ENCODE data around the gene DIP2B. TPM values are rescaled to one million over a fixed set of nuclear protein-coding genes. Genes with fewer than 3 reads are reported as not detected.

The DIP2B gene
- polyA plus RNA-seq, 2 of the 4 experiments (the other 2 are of a cell fraction): 16.9 to 29.3 TPM

- Histone ChIP-seq H3K4me2 (peak overlapping the region; percentile 88; the same call in 2 of the 3 replicates), H3K9me3 (no peaks in the 10 kb centered on the region), H3K4me3 (no peak overlapping the region), H3K27ac (no peak overlapping the region), H3K4me1 (peaks cover 43% of the 10 kb centered on the region)
- TF ChIP-seq CBX8 (IDR thresholded peaks at IDR 0.05) (no peak), MAZ (IDR thresholded peaks at IDR 0.05; ENCODE audit: borderline replicate concordance, low read depth, low read length) (no peak), JUNB (IDR thresholded peaks at IDR 0.05) (no peak), TP53 (CRISPR knock-in tag; IDR thresholded peaks at IDR 0.05) (no peak), MYC (IDR thresholded peaks at IDR 0.05; ENCODE audit: borderline replicate concordance, low read length) (no peak), HDAC2 (IDR thresholded peaks at IDR 0.05) (no peak), FOSB (CRISPR knock-in tag; IDR thresholded peaks at IDR 0.05) (no peak), ESRRA (IDR thresholded peaks at IDR 0.05; ENCODE audit: borderline replicate concordance, low read length) (no peak), MAX (IDR thresholded peaks at IDR 0.05) (no peak), PHF8 (IDR thresholded peaks at IDR 0.05; ENCODE audit: borderline replicate concordance, low read depth) (no peak), CBX2 (IDR thresholded peaks at IDR 0.05; ENCODE audit: borderline replicate concordance, low read depth) (no peak), E2F6 (IDR thresholded peaks at IDR 0.05; ENCODE audit: borderline replicate concordance, low read depth) (no peak), USF2 (IDR thresholded peaks at IDR 0.05) (no peak), ZSCAN20 (CRISPR knock-in tag; IDR thresholded peaks at IDR 0.05) (no peak), JUN (IDR thresholded peaks at IDR 0.05) (no peak), FOXS1 (CRISPR knock-in tag; IDR thresholded peaks at IDR 0.05) (no peak), MAFK (IDR thresholded peaks at IDR 0.05; ENCODE audit: partially characterized antibody) (no peak), PBX3 (IDR thresholded peaks at IDR 0.05) (no peak), ZFP36 (IDR thresholded peaks at IDR 0.05; ENCODE audit: borderline replicate concordance, partially characterized antibody) (no peak), REST (IDR thresholded peaks at IDR 0.05) (no peak)
- ChIA-PET POLR2A (interaction anchor here (0.6 kb wide), 1 partner anchor 91 kb away, joined by 6 read pairs; no protein-coding TSS in a partner anchor), CTCF (interaction anchor here (0.6 to 8.4 kb wide), 7 partner anchors 64 to 157 kb away, joined by 3 to 182 read pairs (median 3); no protein-coding TSS in a partner anchor)
- DNase-seq (ENCODE audit: low read depth in 1 of 2, low spot score in 1 of 2) (no peak), ATAC-seq (no peak), FAIRE-seq (no peak)
- WGBS (ENCODE audit: missing lambda C conversion rate): 90% methylated on average over 2 of the region's 2 CpGs
Observed at GRCh38 chr12:50507930-50508329, 3.1 kb downstream of the DIP2B start.

- no peak overlapping the region for H3K4me3 ChIP-seq
- H3K4me2 ChIP-seq: peak overlapping the region; percentile 40; the same call in 1 of the 3 replicates
- DNase-seq (ENCODE audit: low read depth in 1 of 2, low spot score in 1 of 2) (no peak), ATAC-seq (no peak), FAIRE-seq (no peak)
- no peak overlapping the region for H3K27ac ChIP-seq
- no peaks in the 10 kb centered on the region for H3K9me3 ChIP-seq
- peaks cover 43% of the 10 kb centered on the region for H3K4me1 ChIP-seq
- ChIA-PET POLR2A (interaction anchor here (0.6 kb wide), 1 partner anchor 90 kb away, joined by 6 read pairs; no protein-coding TSS in a partner anchor), CTCF (interaction anchor here (0.6 to 8.4 kb wide), 8 partner anchors 24 to 134 kb away, joined by 3 to 182 read pairs (median 3); no protein-coding TSS in a partner anchor)
- WGBS (ENCODE audit: missing lambda C conversion rate): 87% methylated on average over 6 of the region's 6 CpGs
- TF ChIP-seq SMC3 (IDR thresholded peaks at IDR 0.05): no peak
- no peak for TF ChIP-seq CBX2 (IDR thresholded peaks at IDR 0.05; ENCODE audit: borderline replicate concordance, low read depth)
- TF ChIP-seq JUN (IDR thresholded peaks at IDR 0.05): no peak
- TF ChIP-seq HMGXB4 (CRISPR knock-in tag; IDR thresholded peaks at IDR 0.05; ENCODE audit: borderline replicate concordance): no peak
- no peak for TF ChIP-seq ZNF302 (CRISPR knock-in tag; IDR thresholded peaks at IDR 0.05)
- TF ChIP-seq FOSB (CRISPR knock-in tag; IDR thresholded peaks at IDR 0.05): no peak
- no peak for TF ChIP-seq EHMT2 (IDR thresholded peaks at IDR 0.05; ENCODE audit: low read depth)
- TF ChIP-seq CBX8 (IDR thresholded peaks at IDR 0.05): no peak
- no peak for TF ChIP-seq USF2 (IDR thresholded peaks at IDR 0.05)
- TF ChIP-seq ATOH8 (CRISPR knock-in tag; IDR thresholded peaks at IDR 0.05; ENCODE audit: low read depth): no peak
- TF ChIP-seq RCOR1 (IDR thresholded peaks at IDR 0.05; ENCODE audit: low read depth, low read length): no peak
Observed at GRCh38 chr12:50508414-50508813, 3.6 kb downstream of the DIP2B start.

Measured in A549 (cell line).